Fibroblast of pulmonary artery (primary cell): ENCODE data around the gene OVCA2.

ENCODE experiments used
- DNase-seq: peaks from one replicate; pipeline ENCODE4 v3.0.0-alpha.2; 2010; ENCODE audit warnings: low read depth
- H3K4me3 ChIP-seq: replicated peaks from 2 replicates; pipeline ENCODE4 v1.5.1; 2011; ENCODE audit warnings: low read depth, mild to moderate bottlenecking, control low read depth, low read length, moderate library complexity
- TF ChIP-seq, protein P1 (sequence below): IDR thresholded peaks from 2 replicates; pipeline ENCODE4 v1.5.1; 2011; ENCODE audit warnings: mild to moderate bottlenecking, control low read depth, low read length, inconsistent platforms; ENCODE audit errors: missing control alignments

The OVCA2 gene

DNA sequence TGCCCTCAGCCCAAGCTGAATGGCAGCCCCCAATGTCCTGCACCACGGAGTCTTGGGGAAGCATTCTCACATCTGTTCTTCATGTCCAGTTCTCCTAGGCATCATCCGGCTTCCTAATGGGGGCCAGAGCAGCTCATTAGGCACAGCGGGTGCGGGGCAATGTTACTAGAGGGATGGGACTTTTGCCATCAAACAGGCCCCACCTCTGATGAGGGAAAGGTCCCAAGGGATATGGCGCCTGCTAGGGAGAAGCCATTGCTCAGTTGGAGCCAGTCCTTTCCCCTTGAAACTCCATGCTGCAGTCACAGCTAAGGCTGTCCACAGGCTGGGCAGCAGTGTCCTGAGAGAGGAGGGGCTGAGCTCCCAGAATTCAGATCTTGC lies 13.6 kb upstream of the OVCA2 start:
- DNase-seq, result no peak
- H3K4me3 ChIP-seq, result no peak overlapping the region

DNA sequence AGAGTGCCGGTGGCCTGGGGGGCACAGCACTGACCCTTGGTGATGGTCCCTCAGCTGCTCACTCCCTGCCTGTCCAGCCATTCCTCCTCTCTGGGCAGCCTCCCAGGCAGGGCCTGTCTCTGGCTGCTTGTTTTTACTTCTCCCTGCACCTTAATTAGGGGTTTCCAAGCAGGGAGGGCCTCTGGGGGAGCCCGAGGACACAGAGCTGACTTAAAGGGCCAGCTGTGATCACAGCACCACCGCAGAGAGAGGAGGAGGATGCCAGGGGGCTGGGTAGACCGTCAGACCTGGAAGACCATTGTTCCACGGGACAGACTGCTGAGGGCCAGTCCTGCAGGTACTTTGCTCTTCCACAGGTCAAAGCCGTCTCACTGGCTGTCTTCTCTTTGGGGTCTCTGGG lies 13.1 kb upstream of the OVCA2 start:
- H3K4me3 ChIP-seq, result no peak overlapping the region
- TF ChIP-seq, protein P1, sequence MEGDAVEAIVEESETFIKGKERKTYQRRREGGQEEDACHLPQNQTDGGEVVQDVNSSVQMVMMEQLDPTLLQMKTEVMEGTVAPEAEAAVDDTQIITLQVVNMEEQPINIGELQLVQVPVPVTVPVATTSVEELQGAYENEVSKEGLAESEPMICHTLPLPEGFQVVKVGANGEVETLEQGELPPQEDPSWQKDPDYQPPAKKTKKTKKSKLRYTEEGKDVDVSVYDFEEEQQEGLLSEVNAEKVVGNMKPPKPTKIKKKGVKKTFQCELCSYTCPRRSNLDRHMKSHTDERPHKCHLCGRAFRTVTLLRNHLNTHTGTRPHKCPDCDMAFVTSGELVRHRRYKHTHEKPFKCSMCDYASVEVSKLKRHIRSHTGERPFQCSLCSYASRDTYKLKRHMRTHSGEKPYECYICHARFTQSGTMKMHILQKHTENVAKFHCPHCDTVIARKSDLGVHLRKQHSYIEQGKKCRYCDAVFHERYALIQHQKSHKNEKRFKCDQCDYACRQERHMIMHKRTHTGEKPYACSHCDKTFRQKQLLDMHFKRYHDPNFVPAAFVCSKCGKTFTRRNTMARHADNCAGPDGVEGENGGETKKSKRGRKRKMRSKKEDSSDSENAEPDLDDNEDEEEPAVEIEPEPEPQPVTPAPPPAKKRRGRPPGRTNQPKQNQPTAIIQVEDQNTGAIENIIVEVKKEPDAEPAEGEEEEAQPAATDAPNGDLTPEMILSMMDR, result no peak
- DNase-seq, result no peak

More for the DNA sequence above, 13.6 kb upstream of the OVCA2 start:
- TF ChIP-seq, protein P1, result no peak

DNA sequence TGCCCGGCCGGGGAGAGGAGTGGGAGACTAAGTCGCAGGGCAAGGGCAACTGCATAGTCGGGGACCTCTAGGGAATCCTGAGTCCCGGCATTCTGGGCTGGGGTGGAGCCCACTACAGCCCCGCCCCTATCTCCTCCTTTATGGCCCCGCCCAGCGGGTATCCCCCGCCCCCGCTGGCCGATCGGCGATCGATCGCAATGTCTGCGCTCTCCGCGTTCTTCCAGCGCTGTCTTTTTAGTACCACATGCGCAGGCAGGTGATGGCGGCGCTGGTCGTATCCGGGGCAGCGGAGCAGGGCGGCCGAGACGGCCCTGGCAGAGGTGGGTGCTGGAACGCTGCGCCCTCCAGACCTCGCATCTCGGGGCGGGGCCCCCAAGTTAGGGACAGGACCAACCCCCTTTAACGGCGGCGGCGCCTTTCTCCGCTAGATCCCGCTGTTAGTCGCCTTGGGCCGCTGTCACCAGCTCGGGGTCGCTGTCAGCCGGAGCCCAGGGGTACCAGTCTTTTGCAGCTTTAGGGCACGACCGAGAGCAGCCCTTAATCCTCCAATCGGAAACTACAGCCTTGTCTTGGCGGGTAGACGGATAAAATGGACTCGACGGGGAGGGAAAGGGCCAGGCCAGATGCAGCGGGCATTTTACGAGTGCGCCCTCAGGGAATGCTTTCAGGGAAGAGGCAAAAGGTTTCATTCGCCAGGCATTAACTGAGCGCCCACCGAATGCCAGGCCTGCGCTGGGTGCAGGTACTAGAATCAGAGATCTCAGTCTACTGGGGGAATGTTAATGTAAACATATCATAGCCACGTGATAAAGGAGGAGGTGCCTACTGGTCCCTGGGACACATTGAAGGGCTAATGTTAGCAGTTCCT lies 11.7 kb upstream of the OVCA2 start, which contains the start of gene DPH1:
Gene DPH1, plus strand, starts transcription at position 243 of the 868 bp plus-strand sequence. Its CDS starts 17 bp downstream, at position 260.
- TF ChIP-seq, protein P1, result no peak
- DNase-seq, result peak; percentile 90
- H3K4me3 ChIP-seq, result peak within 1 kb of the TSS; percentile 100

DNA sequence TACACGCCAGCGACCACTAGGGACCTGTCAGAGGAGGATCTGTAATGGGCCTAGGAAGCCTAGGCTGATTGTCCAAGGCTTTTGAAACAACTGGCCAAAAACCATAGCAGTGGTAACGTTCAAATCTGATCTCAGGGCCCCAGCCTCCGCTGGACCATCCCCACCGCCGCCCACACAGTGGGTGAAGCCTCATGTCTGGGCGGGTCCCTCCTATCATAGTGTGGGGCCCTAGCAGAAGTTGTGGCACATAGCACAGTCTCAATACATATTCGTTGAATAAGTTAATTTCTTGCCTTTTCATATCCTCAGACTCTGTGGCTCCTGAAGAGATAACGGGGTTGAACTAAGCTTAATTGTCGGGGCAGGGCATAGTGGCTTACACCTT lies 11.1 kb upstream of the OVCA2 start:
- peak; percentile 92 for DNase-seq
- peak overlapping the region; percentile 100 for H3K4me3 ChIP-seq
- TF ChIP-seq, protein P1, result peak; percentile 71

DNA sequence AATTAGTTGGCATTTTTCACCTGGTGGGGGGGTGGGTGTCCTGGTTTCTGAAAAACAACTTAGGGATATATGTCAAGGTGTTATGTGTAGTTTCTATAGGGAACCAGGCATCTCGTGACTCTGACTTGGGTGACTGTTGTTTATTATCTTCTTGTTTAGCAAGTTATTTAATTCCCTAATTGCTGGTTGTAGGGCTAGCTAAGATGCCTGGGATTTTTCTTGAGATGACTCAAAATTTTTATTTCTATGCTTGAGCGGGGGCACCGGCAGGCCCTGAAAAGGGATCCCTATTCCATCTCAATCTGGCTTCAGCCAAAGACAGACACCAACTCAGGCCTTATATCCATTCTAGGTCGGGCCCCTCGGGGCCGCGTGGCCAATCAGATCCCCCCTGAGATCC lies 8.7 kb upstream of the OVCA2 start:
- no peak overlapping the region for H3K4me3 ChIP-seq
- TF ChIP-seq, protein P1, result no peak
- DNase-seq, result no peak

DNA sequence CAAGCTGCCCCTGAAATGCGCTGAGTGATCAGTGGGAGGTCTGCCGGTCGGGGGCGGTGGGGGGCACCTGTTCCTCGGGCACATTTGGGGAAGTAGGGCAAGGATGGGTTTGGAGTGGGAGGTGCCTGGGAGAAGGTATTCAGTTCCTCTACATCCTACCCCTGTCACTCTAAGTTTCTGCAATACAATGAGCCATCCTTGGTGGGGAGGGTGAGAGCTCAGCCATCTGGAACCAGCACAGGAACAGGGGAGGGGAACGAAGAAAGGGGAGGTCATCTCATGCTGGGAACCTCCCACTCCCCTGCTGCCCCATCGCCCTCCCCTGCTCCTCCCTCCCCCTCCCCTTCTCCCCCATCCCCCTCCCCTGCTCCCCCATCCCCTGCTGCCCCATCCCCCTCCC lies 7.7 kb upstream of the OVCA2 start:
- DNase-seq, result no peak
- TF ChIP-seq, protein P1, result no peak
- H3K4me3 ChIP-seq, result no peak overlapping the region
